ENCODE results near the gene PTPN11. TPM values are rescaled to one million over a fixed set of nuclear protein-coding genes. Genes with fewer than 3 reads are reported as not detected.

The PTPN11 gene
- total and polyA plus RNA-seq, 2 donors (not counting 3 experiments of a cell fraction or from before 2014, with no cell fraction given) = 36.5 to 107 TPM

DNA sequence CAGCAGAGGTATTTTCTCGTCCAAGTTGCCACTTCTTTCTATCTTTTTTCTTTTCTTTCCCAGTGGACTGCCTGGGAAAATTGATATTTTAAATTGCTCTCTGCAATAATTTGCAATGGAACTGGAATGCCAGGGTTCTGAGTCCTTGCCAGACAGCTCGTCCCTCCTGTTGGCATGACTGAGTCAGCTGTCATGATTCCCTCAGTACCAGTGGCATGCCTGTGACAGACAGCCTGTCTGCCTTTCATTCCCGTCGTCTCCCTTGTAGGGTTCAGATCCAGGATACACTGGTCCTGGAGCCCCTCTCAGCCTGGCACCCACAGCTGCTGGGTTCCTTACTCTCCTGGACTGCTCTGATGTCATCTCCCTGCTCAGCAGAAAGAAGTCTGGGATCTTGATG, 84.8 kb downstream of the PTPN11 start:
- DNase-seq (ENCODE audit: low read depth, low spot score) (no peak), FAIRE-seq (no peak)
- H3K36me3 ChIP-seq (ENCODE audit: control insufficient read depth in 2 of 2, extremely low read depth in 1 of 2, insufficient read depth in 2 of 2, low read length in 2 of 2) = peaks cover 5 to 19% of the 10 kb centered on the region in 2 experiments
- intact Hi-C loops (cut with micrococcal nuclease) (no loop called here), dilution Hi-C loops (cut with MboI; ENCODE audit: extremely low pct_ligation_motif_present, low sequenced_read_pairs) (no loop called here)
- no peak overlapping the region for H3K27ac ChIP-seq (ENCODE audit: insufficient read depth, low read depth, low read length)
- H3K4me2 ChIP-seq (ENCODE audit: insufficient read depth, low read length) = no peak overlapping the region
- BruUV-seq (replicated peaks) = no TSS peak
- TF ChIP-seq FOS (IDR thresholded peaks at IDR 0.05; ENCODE audit: borderline replicate concordance, insufficient read depth, low read length) (no peak), EZH2 (IDR thresholded peaks at IDR 0.05; ENCODE audit: borderline replicate concordance, low read depth, low read length, severe bottlenecking) (no peak), POLR2AphosphoS5 (IDR thresholded peaks at IDR 0.05; ENCODE audit: insufficient read depth, low read depth, low read length) (no peak), MAX (IDR thresholded peaks at IDR 0.05; ENCODE audit: insufficient read depth, insufficient read length) (no peak), GATA2 (IDR thresholded peaks at IDR 0.05; ENCODE audit: insufficient read depth, insufficient read length, low read depth, low read length) (no peak), POLR2A (IDR thresholded peaks at IDR 0.05; ENCODE audit: low read depth, low read length) (no peak), MYC (IDR thresholded peaks at IDR 0.05; ENCODE audit: low read depth, low read length) (no peak), JUN (IDR thresholded peaks at IDR 0.05; ENCODE audit: borderline replicate concordance, insufficient read depth, insufficient read length, low read depth) (no peak)
- TF ChIP-seq, protein P1, sequence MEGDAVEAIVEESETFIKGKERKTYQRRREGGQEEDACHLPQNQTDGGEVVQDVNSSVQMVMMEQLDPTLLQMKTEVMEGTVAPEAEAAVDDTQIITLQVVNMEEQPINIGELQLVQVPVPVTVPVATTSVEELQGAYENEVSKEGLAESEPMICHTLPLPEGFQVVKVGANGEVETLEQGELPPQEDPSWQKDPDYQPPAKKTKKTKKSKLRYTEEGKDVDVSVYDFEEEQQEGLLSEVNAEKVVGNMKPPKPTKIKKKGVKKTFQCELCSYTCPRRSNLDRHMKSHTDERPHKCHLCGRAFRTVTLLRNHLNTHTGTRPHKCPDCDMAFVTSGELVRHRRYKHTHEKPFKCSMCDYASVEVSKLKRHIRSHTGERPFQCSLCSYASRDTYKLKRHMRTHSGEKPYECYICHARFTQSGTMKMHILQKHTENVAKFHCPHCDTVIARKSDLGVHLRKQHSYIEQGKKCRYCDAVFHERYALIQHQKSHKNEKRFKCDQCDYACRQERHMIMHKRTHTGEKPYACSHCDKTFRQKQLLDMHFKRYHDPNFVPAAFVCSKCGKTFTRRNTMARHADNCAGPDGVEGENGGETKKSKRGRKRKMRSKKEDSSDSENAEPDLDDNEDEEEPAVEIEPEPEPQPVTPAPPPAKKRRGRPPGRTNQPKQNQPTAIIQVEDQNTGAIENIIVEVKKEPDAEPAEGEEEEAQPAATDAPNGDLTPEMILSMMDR (IDR thresholded peaks at IDR 0.05; ENCODE audit: extremely low read depth in 1 of 2, insufficient read depth in 1 of 2, low read depth in 1 of 2, low read length in 2 of 2) = no peak
- no peaks in the 10 kb centered on the region for H3K4me1 ChIP-seq (ENCODE audit: control insufficient read depth, extremely low read depth, insufficient read depth, low read length)
- no peak overlapping the region for H3K9ac ChIP-seq (replicated peaks; ENCODE audit: extremely low read depth, insufficient read depth, low read length)
- H3K79me2 ChIP-seq (ENCODE audit: control insufficient read depth, insufficient read depth, low read length) = no peaks in the 10 kb centered on the region
- no peaks in the 10 kb centered on the region for H3K9me1 ChIP-seq (replicated peaks; ENCODE audit: control insufficient read depth, extremely low read depth, insufficient read depth, low read length)
- H4K20me1 ChIP-seq (replicated peaks; ENCODE audit: control insufficient read depth, extremely low read depth, insufficient read depth, low read length) = no peaks in the 10 kb centered on the region
- ChIA-PET POLR2A (no interaction called here), CTCF (no interaction called here)
- no peaks in the 10 kb centered on the region for H3K9me3 ChIP-seq (replicated peaks; ENCODE audit: control insufficient read depth, insufficient read depth, low read length)
- no peaks in the 10 kb centered on the region for H3K27me3 ChIP-seq (ENCODE audit: control insufficient read depth in 2 of 2, insufficient read depth in 2 of 2, low read length in 2 of 2)
- H3K4me3 ChIP-seq (replicated peaks in 1 of 3; ENCODE audit: insufficient read depth in 1 of 3, low read depth in 1 of 3, low read length in 3 of 3) = no peak overlapping the region
- H2AFZ ChIP-seq (ENCODE audit: low read depth, low read length) = no peak overlapping the region
